HG03175 (cell line): ENCODE measurements around the gene DPP10.

Experiments
- ATAC-seq: cut with Tn5 transposase; IDR thresholded peaks from one replicate; pipeline ENCODE4 v1.9.1; 2021; ENCODE audit warnings: mild to moderate bottlenecking, moderate library complexity; ENCODE audit not compliant: unreplicated experiment

Gene DPP10

GRCh38 chr2:115833196-115833595 lies 1390.8 kb downstream of the DPP10 start:
- ATAC-seq: no peak

DNA sequence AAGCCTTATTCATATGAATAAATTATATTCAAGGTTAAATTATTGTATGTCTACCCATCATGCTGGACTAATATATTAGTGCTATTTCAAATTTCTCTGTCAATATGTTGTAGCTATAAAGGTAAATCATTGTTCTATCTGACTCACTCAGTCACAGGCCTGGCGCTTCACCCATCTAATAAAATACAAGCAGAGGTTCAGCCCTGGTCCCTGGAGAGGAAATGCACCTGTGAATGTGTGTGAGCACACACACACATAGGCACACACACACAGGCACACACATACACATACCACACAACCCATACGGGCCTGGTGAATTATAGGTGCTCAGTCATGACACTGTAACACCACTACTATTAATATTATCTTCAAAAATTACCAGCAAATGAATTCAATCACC lies 1396.1 kb downstream of the DPP10 start:
- no peak for ATAC-seq

DNA sequence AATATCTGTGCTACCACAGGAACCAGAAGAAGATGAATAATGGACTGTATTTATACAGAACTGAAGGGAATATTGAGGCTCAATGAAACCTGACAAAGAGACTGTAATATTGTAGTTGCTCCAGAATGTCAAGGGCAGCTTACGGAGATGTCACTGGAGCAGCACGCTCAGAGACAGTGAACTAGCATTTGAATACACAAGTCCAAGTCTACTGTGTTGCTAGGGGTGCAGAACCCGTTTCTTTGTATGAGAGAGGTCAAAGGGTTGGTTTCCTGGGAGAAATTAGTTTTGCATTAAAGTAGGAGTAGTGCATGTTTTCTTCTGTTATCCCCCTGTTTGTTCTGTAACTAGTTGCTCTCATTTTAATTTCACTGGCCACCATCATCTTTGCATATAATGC lies 1399.9 kb downstream of the DPP10 start:
- no peak for ATAC-seq

DNA sequence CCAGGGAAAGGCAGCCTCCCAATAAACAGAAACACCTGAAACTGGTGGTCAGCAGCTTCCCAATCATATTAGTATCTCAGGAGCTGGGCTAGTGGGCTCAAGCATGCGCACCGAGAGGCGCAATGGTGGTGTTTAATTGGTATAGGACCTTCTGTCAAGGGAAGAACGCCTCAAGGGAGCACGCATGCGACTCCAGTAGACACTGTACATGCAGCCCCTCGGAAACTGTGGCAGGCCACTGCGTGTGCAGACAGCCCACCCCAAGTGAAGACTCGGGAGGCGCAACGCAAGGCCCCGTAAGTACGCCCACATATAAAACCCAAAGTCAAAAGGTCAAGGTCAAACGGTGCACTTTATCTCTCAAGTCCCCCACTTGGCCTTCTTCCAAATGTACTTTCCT lies 1405.8 kb downstream of the DPP10 start:
- ATAC-seq: no peak

GRCh38 chr2:115867024-115867423 lies 1424.6 kb downstream of the DPP10 start:
- ATAC-seq: no peak

- no peak for ATAC-seq
These were observed 1432.0 kb downstream of the DPP10 start for GRCh38 chr2:115874427-115874826.

- ATAC-seq: no peak
These were observed 1438.1 kb downstream of the DPP10 start for GRCh38 chr2:115880558-115880957.

DNA sequence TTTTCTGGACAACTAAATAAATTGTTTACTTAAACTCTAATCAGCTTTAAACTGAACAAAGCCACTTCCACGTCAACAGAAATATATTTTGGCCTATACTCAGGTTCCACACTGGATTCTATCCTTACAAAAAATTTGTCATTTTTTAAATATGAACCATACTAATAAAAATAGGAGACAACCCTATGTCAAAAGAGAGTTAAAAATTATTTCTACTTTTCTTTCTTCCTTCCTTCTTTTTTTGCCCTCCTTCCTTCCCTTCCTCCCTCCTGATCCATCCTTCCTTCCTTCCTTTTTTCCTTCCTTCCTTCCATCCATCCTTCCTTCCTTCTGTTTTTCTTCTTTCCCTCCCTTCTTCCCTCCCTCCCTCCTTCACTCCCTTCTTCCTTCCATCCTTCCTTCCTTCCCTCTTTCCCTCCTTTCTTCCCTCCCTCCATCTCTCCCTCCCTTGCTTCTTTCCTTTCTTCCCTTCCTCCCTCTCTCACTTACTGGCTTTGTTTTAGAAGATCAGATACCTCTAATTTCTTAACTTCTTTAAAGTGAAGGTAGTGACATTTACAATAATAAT lies 1444.9 kb downstream of the DPP10 start:
- no peak for ATAC-seq
